Stomach (tissue), 4 donors: Measurements from ENCODE around the gene PEAK1.

Experiments used
- EP300 ChIP-seq: sonication (generic); formaldehyde crosslinking; IDR thresholded peaks from one replicate; pipeline ENCODE4 v1.6.1; 2017; ENCODE audit warnings: antibody characterized with exemption
- POLR2A ChIP-seq, 4 donors: fragments of 450-650 bp; IDR thresholded peaks; one replicate each; pipeline ENCODE4 v1.6.1; 2016; ENCODE audit warnings: antibody characterized with exemption in 4 of 4, control low read depth in 2 of 4, mild to moderate bottlenecking in 1 of 4, moderate library complexity in 1 of 4
- POLR2AphosphoS5 ChIP-seq, 3 donors: sonication (generic); formaldehyde crosslinking; IDR thresholded peaks; one replicate each; pipeline ENCODE4 v1.6.1; 2016; ENCODE audit warnings: antibody characterized with exemption in 3 of 3
- TF ChIP-seq, protein P1 (sequence below), 7 experiments: fragments of 450-650 bp in 4 of 7; fragments of 200-600 bp in 3 of 7; sonication (generic) in 3 of 7; IDR thresholded peaks; one replicate each; pipeline ENCODE4 v1.5.1; 2016 to 2019; ENCODE audit warnings: antibody characterized with exemption in 7 of 7, control low read depth in 2 of 7, mild to moderate bottlenecking in 1 of 7

GRCh38 chr15:77327844-77328529, 91.9 kb downstream of the PEAK1 start:
- TF ChIP-seq, protein P1, sequence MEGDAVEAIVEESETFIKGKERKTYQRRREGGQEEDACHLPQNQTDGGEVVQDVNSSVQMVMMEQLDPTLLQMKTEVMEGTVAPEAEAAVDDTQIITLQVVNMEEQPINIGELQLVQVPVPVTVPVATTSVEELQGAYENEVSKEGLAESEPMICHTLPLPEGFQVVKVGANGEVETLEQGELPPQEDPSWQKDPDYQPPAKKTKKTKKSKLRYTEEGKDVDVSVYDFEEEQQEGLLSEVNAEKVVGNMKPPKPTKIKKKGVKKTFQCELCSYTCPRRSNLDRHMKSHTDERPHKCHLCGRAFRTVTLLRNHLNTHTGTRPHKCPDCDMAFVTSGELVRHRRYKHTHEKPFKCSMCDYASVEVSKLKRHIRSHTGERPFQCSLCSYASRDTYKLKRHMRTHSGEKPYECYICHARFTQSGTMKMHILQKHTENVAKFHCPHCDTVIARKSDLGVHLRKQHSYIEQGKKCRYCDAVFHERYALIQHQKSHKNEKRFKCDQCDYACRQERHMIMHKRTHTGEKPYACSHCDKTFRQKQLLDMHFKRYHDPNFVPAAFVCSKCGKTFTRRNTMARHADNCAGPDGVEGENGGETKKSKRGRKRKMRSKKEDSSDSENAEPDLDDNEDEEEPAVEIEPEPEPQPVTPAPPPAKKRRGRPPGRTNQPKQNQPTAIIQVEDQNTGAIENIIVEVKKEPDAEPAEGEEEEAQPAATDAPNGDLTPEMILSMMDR (IDR thresholded peaks at IDR 0.05), result no peak
- no peak for TF ChIP-seq POLR2AphosphoS5 (IDR thresholded peaks at IDR 0.05)
- TF ChIP-seq POLR2A (IDR thresholded peaks at IDR 0.05), result no peak
- TF ChIP-seq EP300, result no peak
